IMR-90 (cell line): ENCODE data around the gene ANKRD44. TPM values are rescaled to one million over a fixed set of nuclear protein-coding genes. Genes with fewer than 3 reads are reported as not detected.

Source experiments
- ATAC-seq: fragments of 200-7000 bp; cut with Tn5 transposase; 2 replicates; pipeline ENCODE4 v1.9.1; 2020; ENCODE audit warnings: low read depth, mild to moderate bottlenecking, moderate library complexity
- BruUV-seq: library from RNA; stranded (reverse); fragments of 400-500 nt; replicated peaks from 2 replicates; lab custom pipeline; 2021; lab: Mats Ljungman, UMichigan
- CTCF ChIA-PET: fragments of 300-600 bp; formaldehyde crosslinking; extraction: SDS; loops from one replicate; lab custom pipeline; 2021; ENCODE audit warnings: antibody characterized with exemption; lab: Yijun Ruan, JAX
- POLR2A ChIA-PET: fragments of 300-600 bp; sonication (Branson Sonifier 250); formaldehyde crosslinking; loops from one replicate; lab custom pipeline; 2022; ENCODE audit warnings: antibody characterized with exemption; ENCODE audit not compliant: unreplicated experiment; lab: Charles Lee
- DNase-seq: peaks from one replicate; pipeline ENCODE4 v3.0.0; 2013
- H2AFZ ChIP-seq: replicated peaks from 2 replicates; pipeline ENCODE3; 2013; ENCODE audit warnings: low read length, mild to moderate bottlenecking; ENCODE audit not compliant: poor library complexity
- H2AK5ac ChIP-seq: 2 replicates; pipeline ENCODE4 v1.6.1; 2013; ENCODE audit warnings: low read depth, low read length, inconsistent platforms
- H2AK9ac ChIP-seq: replicated peaks from 2 replicates; pipeline ENCODE3; 2013; ENCODE audit warnings: mild to moderate bottlenecking, low read depth, low read length, moderate library complexity; ENCODE audit not compliant: poor library complexity
- H2BK120ac ChIP-seq: 2 replicates; pipeline ENCODE4 v1.6.1; 2013; ENCODE audit warnings: low read depth, low read length, inconsistent platforms
- H2BK15ac ChIP-seq: 3 replicates; pipeline ENCODE4 v1.6.1; 2013; ENCODE audit warnings: low read depth, low read length, inconsistent platforms
- H2BK20ac ChIP-seq: 2 replicates; pipeline ENCODE4 v1.6.1; 2013; ENCODE audit warnings: low read depth, mild to moderate bottlenecking, inconsistent platforms, low read length, moderate library complexity
- H2BK5ac ChIP-seq: 2 replicates; pipeline ENCODE4 v1.6.1; 2013; ENCODE audit warnings: mild to moderate bottlenecking, low read depth, low read length, inconsistent platforms; ENCODE audit not compliant: poor library complexity, severe bottlenecking
- H3K14ac ChIP-seq: replicated peaks from 2 replicates; pipeline ENCODE4 v1.6.1; 2013; ENCODE audit warnings: low read depth, low read length, inconsistent platforms
- H3K18ac ChIP-seq: 2 replicates; pipeline ENCODE4 v1.6.1; 2013; ENCODE audit warnings: low read depth, low read length, control low read depth
- H3K23ac ChIP-seq: 2 replicates; pipeline ENCODE4 v1.6.1; 2013; ENCODE audit warnings: low read depth, low read length, inconsistent platforms
- H3K27ac ChIP-seq: 2 replicates; pipeline ENCODE4 v1.5.1; 2013; ENCODE audit warnings: mild to moderate bottlenecking, control low read depth, low read length; ENCODE audit not compliant: insufficient read depth
- H3K27me3 ChIP-seq: 2 replicates; pipeline ENCODE4 v1.6.1; 2013; ENCODE audit warnings: low read length; ENCODE audit not compliant: control insufficient read depth, insufficient read depth
- H3K36me3 ChIP-seq: 2 replicates; pipeline ENCODE4 v1.6.1; 2013; ENCODE audit warnings: low read length, mixed read lengths; ENCODE audit not compliant: control insufficient read depth, insufficient read depth
- H3K4ac ChIP-seq: 2 replicates; pipeline ENCODE4 v1.6.1; 2013; ENCODE audit warnings: low read depth, low read length, inconsistent platforms
- H3K4me1 ChIP-seq: 2 replicates; pipeline ENCODE4 v1.6.1; 2013; ENCODE audit warnings: low read length, mixed read lengths; ENCODE audit not compliant: control insufficient read depth, insufficient read depth
- H3K4me2 ChIP-seq: 2 replicates; pipeline ENCODE4 v1.6.1; 2013; ENCODE audit warnings: low read depth, mild to moderate bottlenecking, control low read depth, low read length, moderate library complexity
- H3K4me3 ChIP-seq: 2 replicates; pipeline ENCODE4 v1.5.1; 2013; ENCODE audit warnings: low read depth, mild to moderate bottlenecking, control low read depth, low read length, moderate library complexity; ENCODE audit not compliant: insufficient read depth
- H3K56ac ChIP-seq: 2 replicates; pipeline ENCODE4 v1.6.1; 2013; ENCODE audit warnings: low read length, inconsistent platforms; ENCODE audit not compliant: insufficient read depth; ENCODE audit errors: extremely low read depth
- H3K79me1 ChIP-seq, 2 experiments: 2 replicates each; pipeline ENCODE4 v1.6.1; 2013; ENCODE audit warnings: low read length in 2 of 2, inconsistent platforms in 1 of 2, low read depth in 1 of 2
- H3K9ac ChIP-seq: 2 replicates; pipeline ENCODE4 v1.6.1; 2013; ENCODE audit warnings: low read depth, low read length, control low read depth
- H3K9me1 ChIP-seq: 2 replicates; pipeline ENCODE4 v1.6.1; 2013; ENCODE audit warnings: low read length, inconsistent platforms; ENCODE audit not compliant: insufficient read depth
- H3K9me3 ChIP-seq: 2 replicates; pipeline ENCODE4 v1.6.1; 2013; ENCODE audit warnings: low read length; ENCODE audit not compliant: control insufficient read depth, insufficient read depth
- H4K20me1 ChIP-seq: 2 replicates; pipeline ENCODE4 v1.6.1; 2013; ENCODE audit warnings: low read length, inconsistent platforms; ENCODE audit not compliant: insufficient read depth
- H4K5ac ChIP-seq: 2 replicates; pipeline ENCODE4 v1.6.1; 2013; ENCODE audit warnings: mild to moderate bottlenecking, low read depth, low read length, control low read depth
- H4K8ac ChIP-seq, 2 experiments: 2 replicates each; pipeline ENCODE4 v1.6.1; 2013; ENCODE audit warnings: low read depth in 2 of 2, low read length in 2 of 2, control low read depth in 1 of 2, inconsistent platforms in 1 of 2
- H4K91ac ChIP-seq: 2 replicates; pipeline ENCODE4 v1.6.1; 2013; ENCODE audit warnings: low read depth, low read length, inconsistent platforms; ENCODE audit not compliant: insufficient read depth
- CEBPB ChIP-seq: IDR thresholded peaks from 2 replicates; pipeline ENCODE4 v1.6.1; 2012; ENCODE audit warnings: low read depth, low read length, improper control_type of control experiment
- RCOR1 ChIP-seq: IDR thresholded peaks from 2 replicates; pipeline ENCODE4 v1.6.1; 2012; ENCODE audit warnings: mild to moderate bottlenecking, low read length, improper control_type of control experiment; ENCODE audit not compliant: insufficient replicate concordance
- RFX5 ChIP-seq: IDR thresholded peaks from 2 replicates; pipeline ENCODE4 v1.8.0; 2012; ENCODE audit warnings: low read depth, mild to moderate bottlenecking, low read length, moderate library complexity
- WGBS, 2 experiments: methylation state at CpG; one replicate each; pipeline versions ENCODE4 v1.1.5 to v1.1.7; 2013; ENCODE audit warnings: missing lambda C conversion rate in 2 of 2; ENCODE audit not compliant: insufficient read length in 1 of 2; ENCODE audit errors: extremely low coverage in 2 of 2; 5-methylcytosine and 5-hydroxymethylcytosine counted together
- dilution Hi-C: fragments of 300-500 bp; cut with HindIII; formaldehyde crosslinking; loops from one replicate; pipeline ENCODE4 v1.14.3; 2018; ENCODE audit warnings: low sequenced_read_pairs; ENCODE audit not compliant: unreplicated experiment
- in situ Hi-C: fragments of 300-500 bp; cut with MboI; formaldehyde crosslinking; loops from 3 replicates; pipeline ENCODE4 v1.14.3; 2019; ENCODE audit warnings: low sequenced_read_pairs, inconsistent platforms, mixed read lengths
- intact Hi-C: fragments of 100-400 bp; cut with micrococcal nuclease; formaldehyde crosslinking; loops from 2 replicates; pipeline ENCODE4 v1.10.0; 2022
- polyA plus RNA-seq, 3 experiments: library from polyadenylated mRNA; depleted of rRNA; stranded (reverse); fragments of >200 nt; gene quantifications; 2 replicates each; pipeline ENCODE4 v1.2.3, GENCODE V29; 2012; ENCODE audit warnings: low replicate concordance in 1 of 3
- total RNA-seq: library from RNA; depleted of rRNA; stranded (reverse); fragments of >200 nt; gene quantifications from 2 replicates; pipeline ENCODE4 v1.2.3, GENCODE V29; 2012
- TF ChIP-seq, protein P1 (sequence below): fragments of 150-350 bp; IDR thresholded peaks from 2 replicates; pipeline ENCODE4 v1.6.1; 2016; ENCODE audit warnings: low read depth, mild to moderate bottlenecking, low read length, moderate library complexity, borderline replicate concordance

Gene ANKRD44
- total and polyA plus RNA-seq, 2 of the 4 experiments (the other 2 are of a cell fraction), result 5.2 to 15.6 TPM

DNA sequence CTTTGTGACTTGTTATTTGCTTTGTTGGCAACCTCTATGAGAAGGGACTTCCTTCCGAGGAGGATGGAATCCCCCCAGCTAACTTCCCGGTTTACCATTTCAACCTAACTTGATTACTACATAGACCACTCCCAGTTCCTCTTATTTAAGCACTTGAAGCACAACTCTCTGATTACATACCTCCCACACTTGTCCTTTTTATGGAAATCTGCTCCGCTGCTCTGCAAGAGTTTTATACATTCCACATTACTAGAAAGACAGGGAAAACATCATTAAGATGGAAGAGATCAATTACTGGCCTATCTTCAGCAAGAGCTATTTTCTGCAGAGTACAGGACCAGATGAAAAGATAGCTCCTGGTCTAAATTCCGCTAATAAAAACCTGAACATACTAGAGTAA lies 224.1 kb downstream of the ANKRD44 start:
- H3K18ac ChIP-seq, result no peak overlapping the region
- no peak overlapping the region for H3K9ac ChIP-seq
- H3K79me1 ChIP-seq, result no peaks in the 10 kb centered on the region
- no peak overlapping the region for H3K4ac ChIP-seq
- no peak overlapping the region for H3K4me2 ChIP-seq
- H2AK9ac ChIP-seq, result no peak overlapping the region
- no peak overlapping the region for H2BK5ac ChIP-seq
- in situ Hi-C loops, result no loop called here
- ATAC-seq (no peak), DNase-seq (no peak)
- H2BK120ac ChIP-seq, result no peak overlapping the region
- H3K36me3 ChIP-seq, result no peaks in the 10 kb centered on the region
- no peaks in the 10 kb centered on the region; the same call in 1 of the 2 replicates for H3K9me3 ChIP-seq
- no peaks in the 10 kb centered on the region for H3K9me1 ChIP-seq
- H3K27me3 ChIP-seq, result no peaks in the 10 kb centered on the region
- TF ChIP-seq RCOR1, result no peak
- no peak for TF ChIP-seq CEBPB
- TF ChIP-seq, protein P1, sequence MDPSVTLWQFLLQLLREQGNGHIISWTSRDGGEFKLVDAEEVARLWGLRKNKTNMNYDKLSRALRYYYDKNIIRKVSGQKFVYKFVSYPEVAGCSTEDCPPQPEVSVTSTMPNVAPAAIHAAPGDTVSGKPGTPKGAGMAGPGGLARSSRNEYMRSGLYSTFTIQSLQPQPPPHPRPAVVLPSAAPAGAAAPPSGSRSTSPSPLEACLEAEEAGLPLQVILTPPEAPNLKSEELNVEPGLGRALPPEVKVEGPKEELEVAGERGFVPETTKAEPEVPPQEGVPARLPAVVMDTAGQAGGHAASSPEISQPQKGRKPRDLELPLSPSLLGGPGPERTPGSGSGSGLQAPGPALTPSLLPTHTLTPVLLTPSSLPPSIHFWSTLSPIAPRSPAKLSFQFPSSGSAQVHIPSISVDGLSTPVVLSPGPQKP, result no peak
- no peak for TF ChIP-seq RFX5
- BruUV-seq, result no TSS peak
- intact Hi-C loops, result no loop called here
- no peaks in the 10 kb centered on the region for H4K20me1 ChIP-seq
- no peak overlapping the region for H2BK15ac ChIP-seq
- H3K4me1 ChIP-seq, result peaks cover 5% of the 10 kb centered on the region; the same call in 1 of the 2 replicates
- dilution Hi-C loops, result no loop called here
- H4K91ac ChIP-seq, result no peak overlapping the region
- CTCF ChIA-PET, result interaction anchor here (2.0 kb wide), 1 partner anchor 10 kb away, joined by 11 read pairs; no protein-coding TSS in a partner anchor
- no peak overlapping the region for H3K27ac ChIP-seq
- H4K5ac ChIP-seq, result no peak overlapping the region
- H2AK5ac ChIP-seq, result no peak overlapping the region
- no peak overlapping the region for H3K4me3 ChIP-seq
- H3K23ac ChIP-seq, result no peak overlapping the region
- no peak overlapping the region for H3K14ac ChIP-seq
- H4K8ac ChIP-seq, result no peak overlapping the region
- no peak overlapping the region for H3K56ac ChIP-seq
- H2BK20ac ChIP-seq, result no peak overlapping the region
- no CpG with 5 or more reads among the region's 4 CpGs for WGBS, 2 experiments
- POLR2A ChIA-PET, result no interaction called here
- H2AFZ ChIP-seq, result no peak overlapping the region
